ENCODE data around the gene GNG10. TPM values are rescaled to one million over a fixed set of nuclear protein-coding genes. Genes with fewer than 3 reads are reported as not detected.
A peak's percentile ranks its signal among the peaks of the same experiment; 100 is the strongest.

The GNG10 gene
- total and polyA plus RNA-seq, 5 donors: 24.7 to 41.9 (median 29.9) TPM

DNA sequence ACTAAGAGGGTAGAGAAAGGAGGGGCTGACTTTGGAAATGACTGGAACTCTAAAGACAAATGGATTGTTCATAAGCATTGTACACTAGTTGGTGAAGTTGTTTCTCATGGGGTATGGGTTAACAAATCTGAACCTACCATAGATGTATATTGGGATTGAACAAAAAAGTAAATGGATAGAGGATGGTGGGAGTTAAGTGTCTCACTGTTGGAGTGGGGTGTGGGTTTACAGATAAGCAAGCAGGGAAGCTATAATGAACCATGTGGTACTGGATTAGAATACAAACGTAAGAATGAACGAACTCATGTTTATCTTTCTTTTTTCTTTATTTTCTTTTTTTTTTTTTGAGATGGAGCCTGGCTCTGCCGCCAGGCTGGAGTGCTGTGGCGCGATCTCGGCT is 17.8 kb downstream of the GNG10 start:
- WGBS: 94% methylated on average over 6 of the region's 6 CpGs

GRCh38 chr9:111683392-111683791 is 22.0 kb downstream of the GNG10 start:
- no peak overlapping the region for H3K27ac ChIP-seq (ENCODE audit: low read length)
- 100% methylated on average over 1 of the region's 1 CpG for WGBS
- no peaks in the 10 kb centered on the region for H3K4me1 ChIP-seq (ENCODE audit: control insufficient read depth, insufficient read depth, low read length)
- no peak for ATAC-seq
- H3K4me3 ChIP-seq (ENCODE audit: low read length): no peak overlapping the region
- DNase-seq: no peak
- no peaks in the 10 kb centered on the region for H3K9me3 ChIP-seq (ENCODE audit: control insufficient read depth, low read length)
- intact Hi-C loops (cut with DNase I): no loop called here
- no peaks in the 10 kb centered on the region for H3K27me3 ChIP-seq (ENCODE audit: control insufficient read depth, insufficient read depth)

More for the DNA sequence above, 17.8 kb downstream of the GNG10 start:
- H3K4me3 ChIP-seq (ENCODE audit: low read length): no peak overlapping the region
- intact Hi-C loops (cut with DNase I): no loop called here
- DNase-seq (no peak), ATAC-seq (no peak)
- no peak overlapping the region for H3K27ac ChIP-seq (ENCODE audit: low read length)
- no peaks in the 10 kb centered on the region for H3K27me3 ChIP-seq (ENCODE audit: control insufficient read depth, insufficient read depth)
- H3K4me1 ChIP-seq (ENCODE audit: control insufficient read depth, insufficient read depth, low read length): no peaks in the 10 kb centered on the region
- no peaks in the 10 kb centered on the region for H3K9me3 ChIP-seq (ENCODE audit: control insufficient read depth, low read length)

GRCh38 chr9:111691672-111692329 is 30.4 kb downstream of the GNG10 start:
- ATAC-seq (no peak), DNase-seq (no peak)
- no peaks in the 10 kb centered on the region for H3K4me1 ChIP-seq (ENCODE audit: control insufficient read depth, insufficient read depth, low read length)
- intact Hi-C loops (cut with DNase I): no loop called here
- no peaks in the 10 kb centered on the region for H3K9me3 ChIP-seq (ENCODE audit: control insufficient read depth, low read length)
- no peak overlapping the region for H3K27ac ChIP-seq (ENCODE audit: low read length)
- H3K27me3 ChIP-seq (ENCODE audit: control insufficient read depth, insufficient read depth): no peaks in the 10 kb centered on the region
- H3K4me3 ChIP-seq (ENCODE audit: low read length): no peak overlapping the region
- 52% methylated on average over 5 of the region's 5 CpGs for WGBS

DNA sequence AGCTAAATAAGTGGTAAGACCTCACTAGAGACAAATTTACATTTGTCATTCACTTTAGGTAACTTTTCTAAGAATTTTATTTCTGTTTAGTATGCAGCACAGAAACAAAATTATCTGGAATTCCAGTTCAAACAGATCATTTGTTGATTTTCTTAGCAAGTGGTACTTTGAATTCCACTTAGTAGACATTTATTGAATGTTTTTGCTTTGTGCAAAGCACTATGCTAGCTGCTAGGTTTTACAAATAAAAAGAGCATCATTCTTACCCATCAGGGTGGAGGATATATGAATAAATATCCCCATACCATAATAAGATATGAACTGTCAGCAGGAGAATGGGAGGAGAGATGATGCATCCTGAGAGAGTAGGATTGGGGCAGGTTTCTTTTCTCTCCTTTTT is 35.4 kb downstream of the GNG10 start:
- H3K27ac ChIP-seq (ENCODE audit: low read length): no peak overlapping the region
- no peak overlapping the region for H3K4me3 ChIP-seq (ENCODE audit: low read length)
- no peaks in the 10 kb centered on the region for H3K4me1 ChIP-seq (ENCODE audit: control insufficient read depth, insufficient read depth, low read length)
- intact Hi-C loops (cut with DNase I): no loop called here
- H3K27me3 ChIP-seq (ENCODE audit: control insufficient read depth, insufficient read depth): no peaks in the 10 kb centered on the region
- H3K9me3 ChIP-seq (ENCODE audit: control insufficient read depth, low read length): no peaks in the 10 kb centered on the region
- no peak for ATAC-seq
- no peak for DNase-seq

DNA sequence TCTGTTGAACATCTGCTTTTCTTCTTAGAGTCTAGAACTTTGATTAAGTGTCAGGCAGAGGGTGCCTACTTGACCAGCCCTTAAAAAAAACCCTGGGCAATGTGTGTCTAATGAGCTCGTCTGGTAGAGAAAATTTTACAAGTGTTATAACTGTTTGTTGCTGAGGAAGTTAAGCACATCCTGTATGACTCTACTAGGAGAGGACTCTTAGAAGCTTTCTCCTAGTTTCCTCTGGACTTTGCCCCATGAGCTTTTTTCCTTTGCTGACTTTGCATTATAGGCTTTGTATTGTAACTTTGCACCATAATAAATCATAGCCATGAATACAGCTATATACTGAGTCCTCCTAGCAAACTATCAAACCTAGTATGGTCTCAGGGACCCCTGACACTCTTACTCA is 39.4 kb downstream of the GNG10 start:
- intact Hi-C loops (cut with DNase I): no loop called here
- no peaks in the 10 kb centered on the region for H3K4me1 ChIP-seq (ENCODE audit: control insufficient read depth, insufficient read depth, low read length)
- ATAC-seq (peak in 1 of 2 donors; percentile 28), DNase-seq (no peak)
- H3K4me3 ChIP-seq (ENCODE audit: low read length): no peak overlapping the region
- H3K27me3 ChIP-seq (ENCODE audit: control insufficient read depth, insufficient read depth): no peaks in the 10 kb centered on the region
- H3K9me3 ChIP-seq (ENCODE audit: control insufficient read depth, low read length): no peaks in the 10 kb centered on the region
- 61% methylated on average over 1 of the region's 1 CpG for WGBS
- H3K27ac ChIP-seq (ENCODE audit: low read length): no peak overlapping the region

DNA sequence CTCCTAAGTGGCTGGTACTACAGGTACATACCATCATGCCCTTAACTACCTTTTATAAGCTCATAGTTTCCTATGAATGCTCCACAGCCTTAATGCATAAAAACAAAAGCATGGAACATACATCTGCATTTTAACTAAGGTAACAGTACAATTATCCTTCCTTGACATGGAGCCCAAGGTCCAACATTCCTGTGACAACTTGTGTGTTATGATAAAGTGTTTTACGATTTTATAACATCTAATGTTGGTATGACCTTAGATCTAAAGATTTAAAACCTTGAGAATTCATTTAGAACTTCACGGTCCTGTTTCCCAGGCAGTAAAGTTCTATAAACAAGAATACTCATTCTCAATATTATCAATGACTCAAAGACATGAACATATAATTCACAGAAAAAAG is 43.1 kb downstream of the GNG10 start:
- Histone ChIP-seq H3K4me1 (ENCODE audit: control insufficient read depth, insufficient read depth, low read length) (no peaks in the 10 kb centered on the region), H3K9me3 (ENCODE audit: control insufficient read depth, low read length) (no peaks in the 10 kb centered on the region), H3K27ac (ENCODE audit: low read length) (no peak overlapping the region), H3K4me3 (ENCODE audit: low read length) (no peak overlapping the region), H3K27me3 (ENCODE audit: control insufficient read depth, insufficient read depth) (no peaks in the 10 kb centered on the region)
- WGBS: 98% methylated on average over 2 of the region's 2 CpGs
- ATAC-seq (no peak), DNase-seq (no peak)
- intact Hi-C loops (cut with DNase I): no loop called here

DNA sequence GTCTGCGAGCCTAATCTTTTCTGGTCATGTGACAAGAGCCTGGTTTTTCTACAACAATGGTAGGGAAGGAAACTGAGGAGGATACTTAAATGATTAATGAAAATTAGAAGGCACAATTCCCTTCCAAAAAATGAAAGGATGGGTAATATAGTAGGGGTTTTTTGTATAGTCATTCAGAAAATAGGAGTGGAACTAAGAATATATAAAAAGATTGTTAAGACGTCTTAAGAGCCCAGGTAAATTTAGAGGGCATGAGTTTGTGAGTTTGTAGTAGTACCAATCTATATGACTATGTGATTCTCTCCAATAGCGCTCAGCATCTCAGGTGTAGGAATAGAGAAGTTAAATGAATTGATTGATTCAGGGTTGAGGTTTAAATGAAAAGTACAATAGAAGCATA is 50.1 kb downstream of the GNG10 start:
- intact Hi-C loops (cut with DNase I): no loop called here
- no peak for ATAC-seq
- H3K4me3 ChIP-seq (ENCODE audit: low read length): no peak overlapping the region
- DNase-seq: no peak
- H3K4me1 ChIP-seq (ENCODE audit: control insufficient read depth, insufficient read depth, low read length): no peaks in the 10 kb centered on the region
- no peaks in the 10 kb centered on the region for H3K9me3 ChIP-seq (ENCODE audit: control insufficient read depth, low read length)
- H3K27ac ChIP-seq (ENCODE audit: low read length): no peak overlapping the region
- no peaks in the 10 kb centered on the region for H3K27me3 ChIP-seq (ENCODE audit: control insufficient read depth, insufficient read depth)
- WGBS: 97% methylated on average over 3 of the region's 3 CpGs

GRCh38 chr9:111712369-111712768 is 51.0 kb downstream of the GNG10 start:
- H3K4me1 ChIP-seq (ENCODE audit: control insufficient read depth, insufficient read depth, low read length): no peaks in the 10 kb centered on the region
- 95% methylated on average over 3 of the region's 3 CpGs for WGBS

DNA sequence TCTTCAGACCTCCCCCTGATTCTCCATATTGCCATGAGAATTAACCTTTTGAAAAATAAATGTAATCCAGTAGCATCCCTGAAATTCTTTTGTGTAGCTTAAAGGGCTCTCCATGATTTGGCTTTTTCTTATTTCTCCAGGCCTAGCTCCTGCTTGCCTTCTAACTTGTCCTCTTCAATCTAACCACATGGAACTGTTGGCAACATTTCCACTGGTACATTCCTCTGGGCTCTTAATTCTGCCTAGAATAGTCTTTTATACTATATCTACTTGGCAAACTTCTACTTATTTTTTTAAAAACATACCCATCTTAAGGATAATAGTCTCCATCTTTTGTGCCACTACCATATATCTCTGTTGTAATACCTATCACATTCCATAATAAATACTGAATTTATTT is 54.1 kb downstream of the GNG10 start:
- Histone ChIP-seq H3K9me3 (ENCODE audit: control insufficient read depth, low read length) (no peaks in the 10 kb centered on the region), H3K4me3 (ENCODE audit: low read length) (no peak overlapping the region), H3K4me1 (ENCODE audit: control insufficient read depth, insufficient read depth, low read length) (no peaks in the 10 kb centered on the region), H3K27me3 (ENCODE audit: control insufficient read depth, insufficient read depth) (no peaks in the 10 kb centered on the region), H3K27ac (ENCODE audit: low read length) (no peak overlapping the region)
- intact Hi-C loops (cut with DNase I): no loop called here
- ATAC-seq (no peak), DNase-seq (no peak)

More at GRCh38 chr9:111712369-111712768, 51.0 kb downstream of the GNG10 start:
- H3K9me3 ChIP-seq (ENCODE audit: control insufficient read depth, low read length): no peaks in the 10 kb centered on the region
- no peak for DNase-seq
- H3K4me3 ChIP-seq (ENCODE audit: low read length): no peak overlapping the region
- no peaks in the 10 kb centered on the region for H3K27me3 ChIP-seq (ENCODE audit: control insufficient read depth, insufficient read depth)
- intact Hi-C loops (cut with DNase I): no loop called here
- no peak overlapping the region for H3K27ac ChIP-seq (ENCODE audit: low read length)
- no peak for ATAC-seq

DNA sequence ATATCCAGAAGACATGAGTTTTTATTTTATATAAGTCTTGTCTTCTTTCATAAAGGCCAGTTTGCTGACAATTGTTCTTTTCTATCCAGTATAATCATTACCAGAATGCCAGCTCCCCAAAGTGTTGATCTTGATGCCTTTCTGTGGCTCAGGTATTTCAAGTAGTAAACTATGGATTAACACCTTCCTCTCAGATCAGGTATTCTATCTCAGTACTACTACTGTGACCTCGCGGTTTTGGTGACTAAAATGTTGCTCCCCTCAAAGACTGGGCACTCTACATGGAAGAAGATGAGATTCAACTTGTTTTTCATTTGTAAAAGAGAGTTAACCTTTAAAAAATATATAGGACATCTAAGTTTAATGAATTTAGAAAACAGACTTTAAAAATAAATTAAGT is 58.1 kb downstream of the GNG10 start:
- H3K9me3 ChIP-seq (ENCODE audit: control insufficient read depth, low read length): no peaks in the 10 kb centered on the region
- intact Hi-C loops (cut with DNase I): no loop called here
- no peak overlapping the region for H3K27ac ChIP-seq (ENCODE audit: low read length)
- WGBS: 96% methylated on average over 2 of the region's 2 CpGs
- H3K27me3 ChIP-seq (ENCODE audit: control insufficient read depth, insufficient read depth): no peaks in the 10 kb centered on the region
- H3K4me3 ChIP-seq (ENCODE audit: low read length): no peak overlapping the region
- no peak for ATAC-seq
- no peaks in the 10 kb centered on the region for H3K4me1 ChIP-seq (ENCODE audit: control insufficient read depth, insufficient read depth, low read length)
- no peak for DNase-seq

Data from right cardiac atrium (tissue), 5 donors.